Activated B cell treated with CpG ODN at 0.5 μM for 24 hours (primary cell): ENCODE measurements around the gene KCNK16. TPM values are rescaled to one million over a fixed set of nuclear protein-coding genes. Genes with fewer than 3 reads are reported as not detected.

ENCODE experiments used
- ATAC-seq: fragments of 200-7000 bp; cut with Tn5 transposase; one replicate; pipeline ENCODE4 v1.10.0; 2021; ENCODE audit warnings: low read depth, mild to moderate bottlenecking, moderate library complexity
- CTCF ChIA-PET: fragments of 350-600 bp; sonication (Branson Sonifier 250); formaldehyde crosslinking; loops from one replicate; lab custom pipeline; 2021; ENCODE audit warnings: antibody characterized with exemption; lab: Charles Lee
- POLR2A ChIA-PET: fragments of 350-600 bp; sonication (Branson Sonifier 250); formaldehyde crosslinking; loops from one replicate; lab custom pipeline; 2021; ENCODE audit warnings: antibody characterized with exemption; lab: Charles Lee
- DNase-seq: peaks from one replicate; pipeline ENCODE4 v3.0.0; 2022
- H3K27ac Mint-ChIP-seq: one replicate; pipeline ENCODE4 v1.8.0; 2020; ENCODE audit warnings: mixed read lengths
- H3K27me3 Mint-ChIP-seq: one replicate; pipeline ENCODE4 v1.8.0; 2021; ENCODE audit warnings: mixed read lengths
- H3K36me3 Mint-ChIP-seq: one replicate; pipeline ENCODE4 v1.8.0; 2021; ENCODE audit warnings: low read depth, mixed read lengths
- H3K4me1 Mint-ChIP-seq: one replicate; pipeline ENCODE4 v1.8.0; 2021; ENCODE audit warnings: mixed read lengths
- H3K4me3 Mint-ChIP-seq: one replicate; pipeline ENCODE4 v1.8.0; 2020; ENCODE audit warnings: mild to moderate bottlenecking, mixed read lengths
- H3K9me3 Mint-ChIP-seq: one replicate; pipeline ENCODE4 v1.8.0; 2020; ENCODE audit warnings: mixed read lengths
- CTCF ChIP-seq: fragments of 200-600 bp; IDR thresholded peaks from one replicate; pipeline ENCODE4 v1.8.0; 2022; ENCODE audit warnings: antibody characterized with exemption, mild to moderate bottlenecking
- intact Hi-C: fragments of 100-400 bp; cut with micrococcal nuclease; formaldehyde crosslinking; loops from one replicate; pipeline ENCODE4 v1.15.1; 2024
- total RNA-seq: library from RNA; stranded (reverse); gene quantifications from 2 replicates; pipeline ENCODE4 v1.2.3, GENCODE V29; 2022

KCNK16 gene
- total RNA-seq, 1 donor from 2014 or later, result not detected

- Mint-ChIP-seq H3K27ac (no peak overlapping the region), H3K36me3 (no peaks in the 10 kb centered on the region), H3K27me3 (peaks cover 3% of the 10 kb centered on the region), H3K4me3 (no peak overlapping the region), H3K4me1 (no peaks in the 10 kb centered on the region), H3K9me3 (no peaks in the 10 kb centered on the region)
- POLR2A ChIA-PET, result no interaction called here
- no peak for TF ChIP-seq CTCF
- CTCF ChIA-PET, result no interaction called here
- ATAC-seq (no peak), DNase-seq (no peak)
- intact Hi-C loops, result no loop called here
Observed at GRCh38 chr6:39350723-39351505, 28.4 kb upstream of the KCNK16 start.

GRCh38 chr6:39348740-39349139 is 26.2 kb upstream of the KCNK16 start:
- TF ChIP-seq CTCF, result no peak
- Mint-ChIP-seq H3K27me3 (peaks cover 3% of the 10 kb centered on the region), H3K4me1 (peaks cover 4% of the 10 kb centered on the region), H3K4me3 (no peak overlapping the region), H3K36me3 (no peaks in the 10 kb centered on the region), H3K27ac (no peak overlapping the region), H3K9me3 (no peaks in the 10 kb centered on the region)
- DNase-seq, result no peak
- intact Hi-C loops, result loop anchor here (1.0 to 2.0 kb wide), 2 partner anchors 960 to 1718 kb away; no protein-coding TSS in a partner anchor
- ChIA-PET POLR2A (no interaction called here), CTCF (interaction anchor here (1.5 kb wide), 1 partner anchor 13 kb away, joined by 3 read pairs; no protein-coding TSS in a partner anchor)
- no peak for ATAC-seq

GRCh38 chr6:39347906-39348585 is 25.5 kb upstream of the KCNK16 start:
- Mint-ChIP-seq H3K27ac (no peak overlapping the region), H3K4me1 (peaks cover 4% of the 10 kb centered on the region), H3K9me3 (no peaks in the 10 kb centered on the region), H3K4me3 (no peak overlapping the region), H3K27me3 (peaks cover 3% of the 10 kb centered on the region), H3K36me3 (no peaks in the 10 kb centered on the region)
- peak; percentile 63 for TF ChIP-seq CTCF
- POLR2A ChIA-PET, result no interaction called here
- CTCF ChIA-PET, result interaction anchor here (1.3 to 1.5 kb wide), 2 partner anchors 12 to 13 kb away, joined by 3 to 4 read pairs; no protein-coding TSS in a partner anchor
- ATAC-seq (peak; percentile 64), DNase-seq (peak; percentile 46)
- intact Hi-C loops, result loop anchor here (1.0 to 2.0 kb wide), 3 partner anchors 544 to 1719 kb away; no protein-coding TSS in a partner anchor

GRCh38 chr6:39347206-39347605 is 24.7 kb upstream of the KCNK16 start:
- peaks cover 3% of the 10 kb centered on the region for H3K27me3 Mint-ChIP-seq
- DNase-seq (no peak), ATAC-seq (no peak)
- ChIA-PET CTCF (interaction anchor here (1.3 to 1.5 kb wide), 2 partner anchors 12 to 28 kb away, joined by 3 to 4 read pairs; no protein-coding TSS in a partner anchor), POLR2A (no interaction called here)
- H3K4me3 Mint-ChIP-seq, result no peak overlapping the region
- H3K36me3 Mint-ChIP-seq, result no peaks in the 10 kb centered on the region
- H3K27ac Mint-ChIP-seq, result no peak overlapping the region
- H3K9me3 Mint-ChIP-seq, result no peaks in the 10 kb centered on the region
- intact Hi-C loops, result loop anchor here (1.0 kb wide), 1 partner anchor 545 kb away; no protein-coding TSS in a partner anchor
- no peak for TF ChIP-seq CTCF
- peaks cover 4% of the 10 kb centered on the region for H3K4me1 Mint-ChIP-seq

- ATAC-seq, result no peak
Observed at GRCh38 chr6:39344821-39345280, 22.3 kb upstream of the KCNK16 start.

More at GRCh38 chr6:39344821-39345280, 22.3 kb upstream of the KCNK16 start:
- Mint-ChIP-seq H3K4me3 (no peak overlapping the region), H3K27me3 (peaks cover 3% of the 10 kb centered on the region), H3K4me1 (peaks cover 4% of the 10 kb centered on the region), H3K9me3 (no peaks in the 10 kb centered on the region), H3K36me3 (no peaks in the 10 kb centered on the region), H3K27ac (no peak overlapping the region)
- DNase-seq, result no peak
- TF ChIP-seq CTCF, result no peak
- intact Hi-C loops, result no loop called here
- ChIA-PET CTCF (no interaction called here), POLR2A (no interaction called here)
